Measurements from ENCODE around the gene FKBP1C. TPM values are rescaled to one million over a fixed set of nuclear protein-coding genes. Genes with fewer than 3 reads are reported as not detected.
A peak's percentile ranks its signal among the peaks of the same experiment; 100 is the strongest.
"Not testable (repeated sequence)": the region's sequence is repeated elsewhere in the genome, so short reads cannot be mapped to it uniquely, and the experiment has no call there.

The FKBP1C gene
- total and polyA plus RNA-seq, 2 experiments from 2014 or later = 0.35 to 0.91 TPM

GRCh38 chr6:63230511-63230910, 19.2 kb downstream of the FKBP1C start:
- ATAC-seq; H3K27ac Mint-ChIP-seq; H3K4me1 Mint-ChIP-seq; H3K4me1 ChIP-seq (ENCODE audit: insufficient read depth); H3K4me3 ChIP-seq; H3K9me2 ChIP-seq (ENCODE audit: insufficient read depth); H3K27me3 Mint-ChIP-seq (ENCODE audit: insufficient read depth, low read depth, poor library complexity); H3K27me3 ChIP-seq (ENCODE audit: insufficient read depth); H3K4me3 Mint-ChIP-seq; H2AFZ ChIP-seq; H4K20me1 ChIP-seq (replicated peaks; ENCODE audit: insufficient read depth); H3K27ac ChIP-seq (ENCODE audit: low read depth); H3F3A ChIP-seq (replicated peaks; ENCODE audit: low read depth); H3K4me2 ChIP-seq; DNase-seq (ENCODE audit: low spot score); H3K79me2 ChIP-seq (replicated peaks; ENCODE audit: insufficient read depth); H3K36me3 ChIP-seq (ENCODE audit: insufficient read depth): not testable (repeated sequence)
- Mint-ChIP-seq H3K9me3 (peaks cover 58% of the 10 kb centered on the region), H3K36me3 (ENCODE audit: low read depth) (peaks cover 15% of the 10 kb centered on the region; the same call in 2 of the 3 replicates)

GRCh38 chr6:63236398-63236817, 25.1 kb downstream of the FKBP1C start:
- Histone ChIP-seq H3K27ac (ENCODE audit: low read depth) (no peak overlapping the region), H3K27me3 (ENCODE audit: insufficient read depth) (peaks cover 10% of the 10 kb centered on the region; the same call in 1 of the 2 replicates), H2AFZ (no peak overlapping the region), H3K4me3 (no peak overlapping the region), H4K20me1 (replicated peaks; ENCODE audit: insufficient read depth) (no peaks in the 10 kb centered on the region), H3K79me2 (replicated peaks; ENCODE audit: insufficient read depth) (no peaks in the 10 kb centered on the region), H3K4me1 (ENCODE audit: insufficient read depth) (no peaks in the 10 kb centered on the region), H3F3A (replicated peaks; ENCODE audit: low read depth) (no peaks in the 10 kb centered on the region), H3K36me3 (ENCODE audit: insufficient read depth) (no peaks in the 10 kb centered on the region), H3K4me2 (no peak overlapping the region), H3K9me2 (ENCODE audit: insufficient read depth) (no peaks in the 10 kb centered on the region)
- TF ChIP-seq CTCF (conservative IDR thresholded peaks at IDR 0.05; ENCODE audit: low read depth in 2 of 2) = peak in 1 of 2 experiments; percentile 45; a peak in 2 of 4 replicates
- TF ChIP-seq ZNF462 (CRISPR knock-in tag; IDR thresholded peaks at IDR 0.05) = no peak
- no peak for TF ChIP-seq REST (IDR thresholded peaks at IDR 0.05; ENCODE audit: unreplicated experiment)
- H3K9me3 Mint-ChIP-seq = peaks cover 46% of the 10 kb centered on the region
- H3K27ac Mint-ChIP-seq = no peak overlapping the region; the same call in 1 of the 2 replicates
- ATAC-seq = peak; percentile 86
- DNase-seq (ENCODE audit: low spot score) = peak; percentile 71
- peaks cover 1% of the 10 kb centered on the region for H3K27me3 Mint-ChIP-seq (ENCODE audit: insufficient read depth, low read depth, poor library complexity)
- H3K4me1 Mint-ChIP-seq = peaks cover 16% of the 10 kb centered on the region
- H3K4me3 Mint-ChIP-seq = peak overlapping the region; percentile 12; the same call in 1 of the 3 replicates
- no peaks in the 10 kb centered on the region for H3K36me3 Mint-ChIP-seq (ENCODE audit: low read depth)
